GM12878 (cell line): ENCODE measurements around the gene GABBR2. TPM values are rescaled to one million over a fixed set of nuclear protein-coding genes. Genes with fewer than 3 reads are reported as not detected.

ENCODE experiments used
- ATAC-seq: fragments of 200-7000 bp; cut with Tn5 transposase; 3 replicates; pipeline ENCODE4 v1.9.1; 2020; ENCODE audit warnings: mild to moderate bottlenecking, moderate library complexity
- BruUV-seq: library from RNA; stranded (reverse); fragments of 400-500 nt; replicated peaks from 2 replicates; lab custom pipeline; 2021; lab: Mats Ljungman, UMichigan
- CTCF ChIA-PET: fragments of 300-600 bp; sonication (Branson Sonifier 250); formaldehyde crosslinking; extraction: SDS; loops from one replicate; lab custom pipeline; 2021; ENCODE audit warnings: inconsistent platforms; lab: Yijun Ruan, JAX
- POLR2A ChIA-PET: fragments of 350-600 bp; formaldehyde crosslinking; extraction: SDS; loops from one replicate; lab custom pipeline; 2021; ENCODE audit warnings: inconsistent platforms; lab: Charles Lee
- RAD21 ChIA-PET: fragments of 300-600 bp; sonication (Branson Sonifier 250); formaldehyde crosslinking; loops from one replicate; lab custom pipeline; 2023; ENCODE audit warnings: antibody characterized with exemption; ENCODE audit not compliant: unreplicated experiment; lab: Charles Lee
- SMC1A ChIA-PET: fragments of 300-600 bp; sonication (Branson Sonifier 250); formaldehyde crosslinking; loops from one replicate; lab custom pipeline; 2023; ENCODE audit not compliant: unreplicated experiment, uncharacterized antibody; lab: Charles Lee
- DNase-seq: peaks from one replicate; pipeline ENCODE4 v3.0.0-alpha.2; 2011; ENCODE audit warnings: low read depth, low spot score
- FAIRE-seq: peaks from 3 replicates; lab custom pipeline; 2011; peaks lifted over from hg19 to GRCh38; lab: Jason Lieb, UNC
- H2AFZ ChIP-seq: 2 replicates; pipeline ENCODE4 v1.6.0; 2011; ENCODE audit warnings: low read depth, low read length, control low read depth; ENCODE audit not compliant: control insufficient read depth
- H3K27ac ChIP-seq: 2 replicates; pipeline ENCODE4 v1.5.1; 2011; ENCODE audit warnings: control low read depth; ENCODE audit not compliant: control insufficient read depth, insufficient read depth
- H3K27me3 ChIP-seq, 2 experiments: replicated peaks in 1 of 2; 2 replicates each; pipeline versions ENCODE4 v1.6.0 to v1.6.1; 2011; ENCODE audit warnings: low read length in 1 of 2; ENCODE audit not compliant: control insufficient read depth in 2 of 2, insufficient read depth in 2 of 2
- H3K36me3 ChIP-seq, 2 experiments: 2 replicates each; pipeline ENCODE4 v1.5.1; 2011; ENCODE audit warnings: low read length in 1 of 2; ENCODE audit not compliant: control insufficient read depth in 2 of 2, insufficient read depth in 2 of 2
- H3K4me1 ChIP-seq: 2 replicates; pipeline ENCODE4 v1.6.1; 2011; ENCODE audit warnings: mild to moderate bottlenecking, low read length, moderate library complexity, mixed read lengths; ENCODE audit not compliant: control insufficient read depth, insufficient read depth
- H3K4me2 ChIP-seq: 2 replicates; pipeline ENCODE4 v1.6.0; 2011; ENCODE audit warnings: control low read depth; ENCODE audit not compliant: control insufficient read depth, insufficient read depth
- H3K4me3 ChIP-seq: fragments of 200-600 bp; sonication (generic); 2 replicates; pipeline ENCODE4 v1.5.1; 2016
- H3K79me2 ChIP-seq: 2 replicates; pipeline ENCODE4 v1.6.0; 2011; ENCODE audit warnings: low read length; ENCODE audit not compliant: control insufficient read depth, insufficient read depth
- H3K9ac ChIP-seq: 2 replicates; pipeline ENCODE4 v1.8.0; 2011; ENCODE audit warnings: low read length, control low read depth, mixed read lengths; ENCODE audit not compliant: control insufficient read depth, insufficient read depth
- H3K9me3 ChIP-seq: replicated peaks from 3 replicates; pipeline ENCODE4 v1.5.1; 2011; ENCODE audit warnings: mild to moderate bottlenecking, low read length; ENCODE audit not compliant: control insufficient read depth, insufficient read depth
- H4K20me1 ChIP-seq: 2 replicates; pipeline ENCODE4 v1.6.0; 2011; ENCODE audit not compliant: control insufficient read depth, insufficient read depth
- CTCF ChIP-seq, 3 experiments: IDR thresholded peaks in 2 of 3; conservative IDR thresholded peaks in 1 of 3; 2 replicates each; pipeline ENCODE4 v1.5.1; 2011; ENCODE audit warnings: low read depth in 3 of 3, low read length in 3 of 3, mild to moderate bottlenecking in 3 of 3, control low read depth in 2 of 3, moderate library complexity in 2 of 3, inconsistent platforms in 1 of 3, mixed read lengths in 1 of 3; ENCODE audit not compliant: control insufficient read depth in 2 of 3, insufficient read depth in 1 of 3; ENCODE audit errors: extremely low read depth in 1 of 3
- IRF4 ChIP-seq: IDR thresholded peaks from 2 replicates; pipeline ENCODE4 v1.6.1; 2011; ENCODE audit warnings: low read depth, low read length
- IRF5 ChIP-seq: fragments of 450-650 bp; IDR thresholded peaks from 2 replicates; pipeline ENCODE4 v1.6.1; 2017; ENCODE audit warnings: borderline replicate concordance
- PKNOX1 ChIP-seq: fragments of 450-650 bp; IDR thresholded peaks from 2 replicates; pipeline ENCODE4 v1.6.1; 2016; ENCODE audit warnings: mild to moderate bottlenecking
- POLR2AphosphoS2 ChIP-seq: IDR thresholded peaks from 2 replicates; pipeline ENCODE4 v1.6.1; 2011; ENCODE audit warnings: low read depth, mild to moderate bottlenecking, low read length, improper control_type of control experiment, moderate library complexity
- POLR2AphosphoS5 ChIP-seq: IDR thresholded peaks from 2 replicates; pipeline ENCODE4 v1.6.1; 2011; ENCODE audit warnings: mild to moderate bottlenecking, low read length, inconsistent platforms
- WGBS: methylation state at CpG from one replicate; pipeline ENCODE4 v1.1.6; 2016; ENCODE audit warnings: low lambda C conversion rate; ENCODE audit not compliant: insufficient replicate concordance, insufficient coverage; ENCODE audit errors: missing lambda C conversion rate; 5-methylcytosine and 5-hydroxymethylcytosine counted together
- in situ Hi-C: fragments of 300-500 bp; cut with MboI; formaldehyde crosslinking; loops from 9 replicates; pipeline ENCODE4 v1.14.3; 2018; ENCODE audit warnings: mixed read lengths
- intact Hi-C: fragments of 100-400 bp; cut with micrococcal nuclease; formaldehyde crosslinking; loops from one replicate; pipeline ENCODE4 v1.14.2; 2022; ENCODE audit not compliant: unreplicated experiment
- polyA plus RNA-seq, 11 experiments: library from polyadenylated mRNA; depleted of rRNA in 4 of 11; unstranded in 6 of 11; stranded (reverse) in 5 of 11; fragments of >200 nt; fragmentation: Nextera tagmentation in 4 of 11; fragmentation: Illumina TruSeq in 1 of 11; extraction: Ambion mirVana in 4 of 11; extraction: Trizol in 1 of 11; gene quantifications; 1 replicate in 1 of 11; 2 replicates in 10 of 11; pipeline versions ENCODE4 v1.2.1 to v1.2.3, GENCODE V29; 2011 to 2016; ENCODE audit warnings: inconsistent platforms in 2 of 11, missing spikeins in 2 of 11, low read depth in 1 of 11
- total RNA-seq, 4 experiments: library from RNA; depleted of rRNA in 3 of 4; stranded (reverse); fragments of >200 nt in 3 of 4; fragmentation: Illumina TruSeq in 1 of 4; extraction: Trizol in 1 of 4; gene quantifications; 2 replicates each; pipeline versions ENCODE4 v1.2.1 to v1.2.3, GENCODE V29; 2013 to 2021
- TF ChIP-seq, protein P1 (sequence below): IDR thresholded peaks from 2 replicates; pipeline ENCODE4 v1.6.1; 2011; ENCODE audit warnings: borderline replicate concordance, low read depth, mild to moderate bottlenecking, moderate library complexity, mixed read lengths, low read length; ENCODE audit not compliant: insufficient read depth; ENCODE audit errors: extremely low read length

GABBR2 gene
- total and polyA plus RNA-seq, 10 of the 15 experiments (the other 5 are each of a cell fraction or from before 2014, with no cell fraction given): 0.02 to 2.2 (median 0.06) TPM; not detected in 2

DNA sequence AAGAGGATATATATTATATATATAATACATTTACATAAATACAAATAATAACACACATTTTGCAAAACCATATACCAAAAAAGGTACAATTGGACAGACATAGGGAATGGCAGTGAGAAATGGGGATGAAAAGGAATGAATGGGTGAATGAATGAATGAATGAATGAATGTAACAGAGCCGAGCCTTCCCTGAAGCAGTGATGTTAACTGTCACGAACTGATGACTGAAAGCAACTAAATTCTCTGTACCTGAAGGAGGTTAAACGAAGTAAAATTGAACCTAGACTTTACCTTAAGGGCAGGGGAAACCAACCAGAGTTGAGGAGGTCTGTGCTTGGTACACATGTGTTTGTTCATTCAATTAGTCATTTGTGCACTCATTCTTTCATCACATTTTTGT lies 283.7 kb downstream of the GABBR2 start:
- ChIA-PET POLR2A (no interaction called here), CTCF (no interaction called here), RAD21 (no interaction called here), SMC1A (no interaction called here)
- Histone ChIP-seq H3K27me3 (no peaks in the 10 kb centered on the region; a peak in 2 of 4 replicates), H3K36me3 (no peaks in the 10 kb centered on the region), H3K79me2 (no peaks in the 10 kb centered on the region), H4K20me1 (no peaks in the 10 kb centered on the region), H3K27ac (no peak overlapping the region), H3K4me2 (no peak overlapping the region), H2AFZ (no peak overlapping the region), H3K9ac (no peak overlapping the region), H3K4me3 (no peak overlapping the region), H3K4me1 (no peaks in the 10 kb centered on the region), H3K9me3 (no peaks in the 10 kb centered on the region)
- WGBS: 0% methylated on average over 3 of the region's 3 CpGs
- intact Hi-C loops: no loop called here
- ATAC-seq (no peak), DNase-seq (no peak), FAIRE-seq (no peak)
- BruUV-seq: no TSS peak
- TF ChIP-seq CTCF (IDR thresholded peaks at IDR 0.05 in 2 of 3, conservative IDR thresholded peaks at IDR 0.05 in 1 of 3; ENCODE audit: control insufficient read depth in 2 of 3, extremely low read depth in 1 of 3, insufficient read depth in 1 of 3, low read depth in 3 of 3, low read length in 3 of 3) (no peak), POLR2AphosphoS5 (no peak), POLR2AphosphoS2 (no peak)
- in situ Hi-C loops: no loop called here

- H3K36me3 ChIP-seq: no peaks in the 10 kb centered on the region
- ChIA-PET CTCF (no interaction called here), RAD21 (no interaction called here), SMC1A (no interaction called here), POLR2A (no interaction called here)
- H3K79me2 ChIP-seq: no peaks in the 10 kb centered on the region
- no peak for FAIRE-seq
- H2AFZ ChIP-seq: no peak overlapping the region
- no peak overlapping the region for H3K27ac ChIP-seq
- H3K4me2 ChIP-seq: no peak overlapping the region
- H4K20me1 ChIP-seq: no peaks in the 10 kb centered on the region
- no peaks in the 10 kb centered on the region for H3K9me3 ChIP-seq
- H3K4me3 ChIP-seq: no peak overlapping the region
- no peak overlapping the region for H3K9ac ChIP-seq
- DNase-seq: no peak
- in situ Hi-C loops: no loop called here
- intact Hi-C loops: no loop called here
- WGBS: 47% methylated on average over 5 of the region's 5 CpGs
- H3K27me3 ChIP-seq: peaks cover 3 to 6% of the 10 kb centered on the region in 2 experiments; a peak in 2 of 4 replicates
- BruUV-seq: no TSS peak
- H3K4me1 ChIP-seq: no peaks in the 10 kb centered on the region
- ATAC-seq: no peak
- TF ChIP-seq IRF5: no peak
- TF ChIP-seq, protein P1, sequence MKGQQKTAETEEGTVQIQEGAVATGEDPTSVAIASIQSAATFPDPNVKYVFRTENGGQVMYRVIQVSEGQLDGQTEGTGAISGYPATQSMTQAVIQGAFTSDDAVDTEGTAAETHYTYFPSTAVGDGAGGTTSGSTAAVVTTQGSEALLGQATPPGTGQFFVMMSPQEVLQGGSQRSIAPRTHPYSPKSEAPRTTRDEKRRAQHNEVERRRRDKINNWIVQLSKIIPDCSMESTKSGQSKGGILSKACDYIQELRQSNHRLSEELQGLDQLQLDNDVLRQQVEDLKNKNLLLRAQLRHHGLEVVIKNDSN: no peak
- no peak for TF ChIP-seq PKNOX1
- TF ChIP-seq IRF4: no peak
Measured at GRCh38 chr9:98419260-98419603, 289.5 kb downstream of the GABBR2 start.
